HK-2 (cell line): ENCODE results near the gene ANKS1A.

ENCODE experiments used
- DNase-seq: peaks from one replicate; pipeline ENCODE4 v3.0.0-alpha.2; 2018; ENCODE audit not compliant: unreplicated experiment

Gene ANKS1A

GRCh38 chr6:35021004-35021403 lies 131.9 kb downstream of the ANKS1A start:
- no peak for DNase-seq

GRCh38 chr6:35023091-35024000 lies 134.3 kb downstream of the ANKS1A start:
- DNase-seq: no peak

DNA sequence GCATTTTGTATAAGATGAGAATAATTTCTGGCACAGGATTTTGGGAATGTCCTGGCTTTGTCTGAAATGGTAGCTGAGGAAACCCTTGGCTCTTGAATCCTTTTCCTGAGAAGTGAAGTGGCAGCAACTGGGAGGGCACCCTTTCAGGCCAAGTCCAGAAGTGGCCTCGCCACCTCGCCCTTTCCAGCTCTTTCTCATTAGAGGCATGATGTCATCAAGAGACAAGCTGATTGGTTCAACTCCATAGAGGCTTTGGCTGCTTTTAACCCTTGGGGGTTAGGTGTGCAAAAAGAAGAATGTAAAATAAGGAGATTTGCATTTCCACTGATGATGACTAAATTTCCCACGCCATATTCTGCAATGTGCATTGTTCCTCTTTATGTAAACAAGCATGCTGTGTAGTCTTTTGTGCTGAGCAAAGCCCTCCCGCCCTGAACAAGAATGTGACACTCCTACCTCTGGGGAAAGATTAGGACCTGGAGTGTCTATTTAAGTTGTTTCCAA lies 135.5 kb downstream of the ANKS1A start:
- DNase-seq: peak; percentile 14

GRCh38 chr6:35025232-35026188 lies 136.5 kb downstream of the ANKS1A start:
- DNase-seq: no peak

DNA sequence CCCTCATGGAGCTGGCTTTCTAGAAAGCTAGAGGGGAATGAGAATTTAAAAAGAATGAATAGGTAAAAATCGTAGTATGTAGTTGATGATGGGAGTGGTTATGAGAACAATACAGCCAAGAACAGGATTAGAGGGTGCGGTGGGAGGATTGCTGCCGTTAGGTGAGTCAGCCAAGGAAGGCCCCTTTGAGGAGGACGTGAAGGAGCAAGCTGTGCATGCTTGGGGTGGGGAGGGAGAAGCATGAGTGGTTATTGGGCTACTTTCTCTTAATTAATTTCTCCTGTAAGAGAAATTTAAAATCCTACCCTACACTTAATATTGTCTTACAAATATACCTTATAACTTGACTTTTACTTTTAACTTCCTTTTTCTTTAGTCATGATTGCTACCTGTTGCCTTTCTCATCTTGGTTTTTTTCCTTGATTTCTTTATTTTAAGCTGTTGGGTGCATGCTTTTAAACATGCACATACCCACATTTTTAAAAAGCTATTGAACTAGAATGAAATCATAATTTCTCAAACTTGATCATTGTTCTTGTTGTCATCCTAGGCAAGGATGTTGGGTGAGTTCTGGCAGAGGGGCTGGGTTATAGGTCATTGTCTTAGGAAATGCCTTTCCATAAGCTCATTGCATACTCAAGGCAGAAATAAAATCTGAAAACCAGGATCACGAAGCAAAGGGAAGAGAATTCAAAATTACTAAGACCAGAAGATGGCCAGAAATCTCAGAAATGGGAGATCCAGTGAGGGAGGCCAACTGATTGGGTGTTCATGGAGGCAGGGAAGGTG lies 137.6 kb downstream of the ANKS1A start:
- DNase-seq: no peak

DNA sequence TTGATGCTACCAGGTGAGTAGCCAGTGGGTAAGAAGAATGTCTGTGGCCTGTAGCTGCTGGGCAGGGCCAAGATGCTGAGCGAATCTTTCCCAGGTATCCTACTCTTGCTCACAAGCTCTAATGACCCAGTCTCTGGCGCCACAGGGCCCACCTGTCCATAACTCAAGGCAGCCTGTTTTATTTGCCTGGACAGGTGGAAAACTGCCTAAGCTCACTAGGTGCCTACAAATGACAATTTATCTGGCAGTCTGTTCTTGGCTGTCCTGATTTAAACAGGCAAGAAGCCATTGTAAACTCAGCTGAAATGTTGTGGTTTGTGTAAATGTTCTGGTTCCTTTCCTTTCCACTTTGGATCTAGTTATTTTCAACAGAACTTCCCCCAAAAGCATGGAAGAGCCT lies 138.8 kb downstream of the ANKS1A start:
- no peak for DNase-seq

GRCh38 chr6:35028781-35029769 lies 140.0 kb downstream of the ANKS1A start:
- DNase-seq: no peak

DNA sequence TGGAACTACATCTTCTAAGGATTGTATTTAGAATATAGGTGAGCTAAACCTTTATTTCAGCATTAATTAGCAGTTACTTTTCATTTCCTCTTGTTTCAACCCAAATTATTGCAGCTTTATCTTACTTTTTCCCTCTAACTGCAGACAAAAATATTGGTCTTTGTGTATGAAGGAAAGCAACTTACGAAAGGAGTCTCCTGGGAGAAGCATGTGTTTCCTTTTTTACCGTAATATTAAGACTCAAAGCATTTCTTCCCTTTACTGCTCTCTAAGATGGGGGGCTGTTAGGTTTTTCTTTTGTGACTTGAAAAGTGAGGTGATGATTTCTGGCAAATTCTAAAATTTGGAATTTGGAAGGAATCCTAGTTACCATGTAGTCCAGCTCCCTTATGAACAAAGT lies 141.0 kb downstream of the ANKS1A start:
- DNase-seq: no peak

DNA sequence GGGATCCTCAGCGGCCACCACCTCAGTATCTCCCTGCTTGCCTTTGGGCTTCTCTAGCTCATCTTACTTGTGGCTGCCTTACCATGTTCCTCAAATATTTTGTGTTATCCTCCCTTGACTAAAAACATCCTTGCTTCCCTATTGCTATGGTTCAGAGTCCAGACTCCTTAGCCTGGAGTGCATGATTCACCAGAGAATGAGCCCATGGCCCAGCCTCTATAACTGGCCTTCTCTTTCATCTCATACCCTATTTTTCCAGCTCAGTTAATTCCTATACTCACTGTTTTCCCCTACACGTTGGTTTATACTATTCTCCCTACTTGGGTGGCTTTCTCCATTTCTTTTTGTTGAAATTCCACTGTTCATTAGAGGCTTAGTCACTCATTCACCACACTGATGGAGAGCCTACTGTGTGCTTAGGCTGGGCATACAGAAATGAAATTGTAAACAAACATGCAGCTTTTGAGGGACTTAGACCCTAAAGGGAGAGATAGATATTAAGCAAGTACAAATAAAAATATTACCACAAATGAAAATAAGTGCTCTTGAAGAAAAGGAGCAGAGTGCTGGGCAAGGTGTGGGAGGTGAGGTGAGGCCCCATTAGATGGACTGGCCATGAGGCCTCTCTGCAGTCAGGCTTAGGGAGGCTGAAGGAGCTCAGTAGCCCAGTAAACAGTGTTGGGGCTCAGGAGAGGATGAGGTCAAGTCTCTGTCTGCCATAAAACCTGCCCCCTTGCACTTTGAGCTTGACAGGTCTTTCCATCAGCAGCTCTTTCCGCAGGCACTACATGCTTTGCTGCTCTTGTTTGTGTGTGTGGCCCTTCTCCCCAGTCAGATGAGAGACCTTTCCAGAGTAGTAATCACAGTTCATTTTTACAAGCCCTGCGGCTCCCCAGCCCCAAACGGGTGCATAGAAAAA lies 142.8 kb downstream of the ANKS1A start:
- DNase-seq: no peak

DNA sequence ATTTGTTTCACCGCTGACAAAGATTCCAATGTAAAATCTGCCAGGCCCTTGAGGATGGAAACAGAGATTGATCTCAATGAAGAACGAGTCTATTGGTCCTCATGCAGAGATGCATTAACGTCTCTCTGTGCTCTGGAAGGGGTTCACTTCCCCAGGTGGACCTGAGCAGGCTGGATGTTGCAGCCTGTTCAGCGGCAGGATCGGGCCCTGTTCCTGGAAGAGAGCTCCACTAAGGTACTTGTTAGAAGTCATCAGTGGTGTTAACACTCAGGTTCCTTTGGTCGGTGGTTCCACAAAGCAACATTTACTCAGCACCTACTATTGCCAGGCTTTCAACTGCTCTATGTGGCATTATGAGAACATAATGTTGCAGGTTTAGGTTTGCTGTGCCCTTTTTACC lies 144.6 kb downstream of the ANKS1A start:
- DNase-seq: no peak

DNA sequence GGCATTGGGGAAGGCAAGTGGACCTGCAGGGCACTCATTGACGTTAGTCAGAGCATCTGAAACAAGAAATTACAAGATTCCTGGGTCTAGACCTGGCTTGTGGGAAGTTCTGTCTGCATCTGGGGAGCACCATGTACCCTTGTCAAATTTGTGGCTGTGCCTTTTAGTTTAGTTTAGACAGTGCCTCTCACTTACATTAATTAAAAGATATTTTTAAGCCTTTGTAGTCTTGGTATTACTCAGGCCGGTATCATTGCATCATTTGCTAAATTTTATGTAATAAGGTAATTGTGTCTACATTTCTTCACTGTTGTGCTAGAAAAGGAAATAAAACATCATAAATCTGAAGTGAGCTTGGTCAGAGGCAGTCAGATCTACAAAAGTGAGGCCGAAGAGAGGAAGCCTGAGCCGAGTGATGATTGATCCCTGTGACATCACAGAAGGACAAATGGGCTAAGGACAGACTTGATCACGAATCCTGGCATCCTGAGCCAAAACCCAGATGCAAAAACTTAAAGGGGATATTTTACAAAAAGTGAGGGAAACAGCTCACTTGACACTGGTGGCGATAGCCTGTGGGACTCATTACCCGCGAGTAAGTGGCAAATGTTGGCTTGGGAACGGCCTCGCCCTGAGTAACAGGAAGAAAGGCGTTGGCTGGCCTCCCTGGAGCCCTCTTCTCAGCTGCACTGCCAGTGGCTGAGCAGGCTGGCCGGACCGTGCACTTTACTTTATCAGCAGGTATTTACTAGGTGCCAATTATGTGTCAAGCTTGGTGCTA lies 145.5 kb downstream of the ANKS1A start:
- DNase-seq: no peak

GRCh38 chr6:35035481-35036030 lies 146.5 kb downstream of the ANKS1A start:
- no peak for DNase-seq

DNA sequence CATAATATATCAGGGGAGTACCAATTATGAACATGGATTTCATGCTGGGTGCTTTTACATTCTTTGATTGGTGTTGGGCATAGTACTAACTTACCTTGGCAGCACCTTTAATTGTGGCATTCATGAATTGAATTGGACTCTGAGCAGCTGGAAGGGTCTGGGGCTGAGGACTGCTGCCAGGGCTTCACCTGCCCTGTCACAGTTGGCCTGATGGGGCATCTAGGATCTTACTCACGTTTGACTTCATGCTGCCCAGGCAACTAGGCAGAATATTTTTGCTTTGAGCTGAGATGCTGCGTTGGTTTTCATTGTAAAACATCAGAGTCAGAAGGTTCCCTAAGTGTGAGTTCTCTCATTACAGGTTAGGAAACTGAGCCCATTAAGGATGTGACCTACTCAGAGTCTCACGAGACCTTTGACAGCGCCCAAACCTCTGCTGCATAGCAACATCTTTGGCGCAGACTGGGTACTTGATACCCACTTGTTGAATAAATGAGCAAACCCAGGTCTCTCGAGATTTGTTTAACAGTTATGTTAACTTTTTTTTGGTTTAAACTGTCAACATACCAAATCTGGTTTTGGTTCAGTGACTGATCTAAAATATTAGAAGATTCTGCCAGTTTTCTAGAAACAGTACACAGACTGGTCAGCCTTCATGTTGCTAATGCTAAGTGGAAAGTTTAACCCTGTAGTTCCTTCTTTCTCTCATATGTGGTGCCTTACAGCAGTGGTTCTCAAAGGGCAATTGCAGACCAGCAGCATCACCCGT lies 147.2 kb downstream of the ANKS1A start:
- DNase-seq: no peak

- DNase-seq: no peak
These were observed 148.0 kb downstream of the ANKS1A start for GRCh38 chr6:35036828-35037663.

DNA sequence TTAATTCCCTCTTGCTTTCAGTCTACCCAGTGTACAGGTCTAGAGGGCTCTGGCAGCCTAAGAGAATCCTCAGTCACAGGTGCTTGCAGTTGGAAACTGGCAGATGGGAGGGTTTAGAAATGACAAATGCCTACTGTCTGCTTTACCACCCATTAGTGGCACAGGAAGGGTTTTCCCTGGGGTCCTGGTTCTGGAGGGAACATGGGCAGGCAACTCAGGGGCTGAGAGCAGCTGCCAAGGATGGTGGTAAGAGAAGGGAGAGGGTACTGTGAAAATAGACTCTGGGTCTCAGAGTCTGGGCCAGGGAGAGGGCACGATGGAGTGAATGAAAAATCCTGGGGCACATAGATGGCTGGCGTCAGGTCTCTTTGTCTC lies 148.6 kb downstream of the ANKS1A start:
- DNase-seq: no peak

GRCh38 chr6:35038076-35038475 lies 149.0 kb downstream of the ANKS1A start:
- DNase-seq: no peak

DNA sequence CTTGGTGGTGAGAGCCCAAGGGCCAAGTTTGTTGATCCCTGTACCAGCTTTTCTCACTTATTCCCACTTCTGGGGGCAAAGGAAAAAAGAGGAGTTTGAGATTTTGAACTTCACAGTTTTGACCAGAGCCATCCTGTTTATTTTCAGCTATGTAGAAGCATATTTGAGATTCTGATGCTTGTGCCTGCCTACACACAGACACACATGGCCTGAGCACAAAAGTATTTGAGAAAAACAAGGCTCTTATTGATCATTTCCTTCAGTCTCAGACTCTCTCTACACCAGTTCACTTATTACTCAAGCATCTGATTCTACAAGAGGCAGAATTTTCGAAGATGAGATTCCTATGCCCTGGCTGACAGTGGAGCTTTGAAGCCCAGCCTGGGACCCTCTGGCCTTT lies 151.3 kb downstream of the ANKS1A start:
- no peak for DNase-seq
